Glutamatergic neuron (in vitro differentiated cells): Measurements from ENCODE around the gene RPL10A. TPM values are rescaled to one million over a fixed set of nuclear protein-coding genes. Genes with fewer than 3 reads are reported as not detected.

Experiments used
- DNase-seq: peaks from one replicate; pipeline ENCODE4 v3.0.0; 2022
- H3K27ac Mint-ChIP-seq: one replicate; pipeline ENCODE4 v1.8.0; 2020; ENCODE audit warnings: mild to moderate bottlenecking, mixed read lengths, inconsistent platforms; ENCODE audit not compliant: unreplicated experiment
- H3K27me3 Mint-ChIP-seq: one replicate; pipeline ENCODE4 v1.8.0; 2020; ENCODE audit warnings: mild to moderate bottlenecking, moderate library complexity, mixed read lengths, inconsistent platforms; ENCODE audit not compliant: unreplicated experiment
- H3K36me3 Mint-ChIP-seq: one replicate; pipeline ENCODE4 v1.8.0; 2020; ENCODE audit warnings: mild to moderate bottlenecking, mixed read lengths, inconsistent platforms; ENCODE audit not compliant: unreplicated experiment
- H3K4me1 Mint-ChIP-seq: one replicate; pipeline ENCODE4 v1.8.0; 2020; ENCODE audit warnings: mild to moderate bottlenecking, low read depth, mixed read lengths, inconsistent platforms; ENCODE audit not compliant: unreplicated experiment
- H3K4me3 Mint-ChIP-seq: one replicate; pipeline ENCODE4 v1.8.0; 2020; ENCODE audit warnings: mild to moderate bottlenecking, mixed read lengths, inconsistent platforms; ENCODE audit not compliant: unreplicated experiment
- H3K9me3 Mint-ChIP-seq: one replicate; pipeline ENCODE4 v1.8.0; 2020; ENCODE audit warnings: mild to moderate bottlenecking, moderate library complexity, mixed read lengths, inconsistent platforms; ENCODE audit not compliant: unreplicated experiment
- CTCF ChIP-seq: fragments of 200-600 bp; sonication (generic); IDR thresholded peaks from one replicate; pipeline ENCODE4 v1.5.0; 2021; ENCODE audit not compliant: partially characterized antibody, unreplicated experiment
- total RNA-seq: library from RNA; stranded (reverse); fragmentation: NEBNext Ultra II Directional; extraction: Animal tissue kit (Norgen Biotek cat#: 25700); gene quantifications from one replicate; pipeline ENCODE4 v1.2.1, GENCODE V29; 2021; ENCODE audit not compliant: unreplicated experiment

The RPL10A gene
- total RNA-seq, 1 donor from 2014 or later, result 690 TPM

- Mint-ChIP-seq H3K36me3 (no peaks in the 10 kb centered on the region), H3K4me1 (peaks cover 19% of the 10 kb centered on the region), H3K27ac (peak overlapping the region; percentile 55), H3K9me3 (peaks cover 6% of the 10 kb centered on the region), H3K27me3 (peaks cover 6% of the 10 kb centered on the region), H3K4me3 (no peak overlapping the region)
- DNase-seq, result peak; percentile 45
- TF ChIP-seq CTCF, result no peak
Measured at GRCh38 chr6:35485402-35485877, 17.2 kb downstream of the RPL10A start.

- peaks cover 21% of the 10 kb centered on the region for H3K4me1 Mint-ChIP-seq
- H3K36me3 Mint-ChIP-seq, result no peaks in the 10 kb centered on the region
- no peak for TF ChIP-seq CTCF
- H3K4me3 Mint-ChIP-seq, result peak overlapping the region; percentile 74
- peaks cover 4% of the 10 kb centered on the region for H3K27me3 Mint-ChIP-seq
- H3K9me3 Mint-ChIP-seq, result peaks cover 10% of the 10 kb centered on the region
- peak overlapping the region; percentile 68 for H3K27ac Mint-ChIP-seq
- DNase-seq, result peak; percentile 55
Measured at GRCh38 chr6:35486005-35486925, 18.1 kb downstream of the RPL10A start.

GRCh38 chr6:35487658-35488516 lies 19.7 kb downstream of the RPL10A start:
- TF ChIP-seq CTCF, result no peak
- Mint-ChIP-seq H3K4me1 (peaks cover 26% of the 10 kb centered on the region), H3K36me3 (no peaks in the 10 kb centered on the region), H3K27me3 (peaks cover 7% of the 10 kb centered on the region), H3K9me3 (peaks cover 11% of the 10 kb centered on the region), H3K27ac (peak overlapping the region; percentile 79), H3K4me3 (no peak overlapping the region)
- no peak for DNase-seq

- Mint-ChIP-seq H3K4me3 (no peak overlapping the region), H3K27me3 (peaks cover 10% of the 10 kb centered on the region), H3K4me1 (peaks cover 32% of the 10 kb centered on the region), H3K27ac (peak overlapping the region; percentile 79), H3K9me3 (peaks cover 15% of the 10 kb centered on the region), H3K36me3 (no peaks in the 10 kb centered on the region)
- no peak for TF ChIP-seq CTCF
- no peak for DNase-seq
Measured at GRCh38 chr6:35488517-35488862, 20.3 kb downstream of the RPL10A start.
